ENCODE data around the gene EEF1AKMT3.
A peak's percentile ranks its signal among the peaks of the same experiment; 100 is the strongest.
"Not testable (repeated sequence)": the region's sequence is repeated elsewhere in the genome, so short reads cannot be mapped to it uniquely, and the experiment has no call there.

EEF1AKMT3 gene

GRCh38 chr12:57766464-57767304 is 5.7 kb upstream of the EEF1AKMT3 start, which contains the start of gene CYP27B1:
Gene CYP27B1 (minus strand): TSS chr12:57767078. CDS start chr12:57767041, 37 bp downstream.
- no peak for DNase-seq

GRCh38 chr12:57767305-57767698 is 5.1 kb upstream of the EEF1AKMT3 start:
- no peak for DNase-seq

GRCh38 chr12:57767876-57768275 is 4.5 kb upstream of the EEF1AKMT3 start:
- no peak for DNase-seq

- no peak for DNase-seq
Measured at GRCh38 chr12:57769594-57769993, 2.8 kb upstream of the EEF1AKMT3 start.

GRCh38 chr12:57770734-57771133 is 1.7 kb upstream of the EEF1AKMT3 start:
- DNase-seq, result no peak

GRCh38 chr12:57771236-57771872 is 1.1 kb upstream of the EEF1AKMT3 start:
- DNase-seq, result peak; percentile 80

- DNase-seq, result peak; percentile 88
Measured at GRCh38 chr12:57771873-57772428, 463 bp upstream of the EEF1AKMT3 start, which contains the start of gene METTL1. Gene METTL1 (minus strand): TSS chr12:57772105. CDS start chr12:57772083, 22 bp downstream.

- DNase-seq, result not testable (repeated sequence)
Measured at GRCh38 chr12:57774634-57775033, 2.2 kb downstream of the EEF1AKMT3 start.

GRCh38 chr12:57775044-57775443 is 2.6 kb downstream of the EEF1AKMT3 start:
- no peak for DNase-seq

- no peak for DNase-seq
Measured at GRCh38 chr12:57775563-57776246, 3.3 kb downstream of the EEF1AKMT3 start.

GRCh38 chr12:57776247-57776587 is 3.8 kb downstream of the EEF1AKMT3 start:
- no peak for DNase-seq

GRCh38 chr12:57777367-57777766 is 5.0 kb downstream of the EEF1AKMT3 start:
- no peak for DNase-seq

GRCh38 chr12:57777911-57778310 is 5.5 kb downstream of the EEF1AKMT3 start:
- DNase-seq, result no peak

- DNase-seq, result no peak
Measured at GRCh38 chr12:57779736-57780135, 7.3 kb downstream of the EEF1AKMT3 start.

GRCh38 chr12:57780284-57780897 is 8.0 kb downstream of the EEF1AKMT3 start:
- DNase-seq, result no peak

GRCh38 chr12:57781244-57781643 is 8.8 kb downstream of the EEF1AKMT3 start:
- no peak for DNase-seq

GRCh38 chr12:57781801-57782200 is 9.4 kb downstream of the EEF1AKMT3 start:
- DNase-seq, result no peak

- DNase-seq, result no peak
Measured at GRCh38 chr12:57782243-57782607, 9.8 kb downstream of the EEF1AKMT3 start.

GRCh38 chr12:57782608-57783465 is 10.4 kb downstream of the EEF1AKMT3 start, which contains the start of gene TSFM:
Gene TSFM (plus strand): TSS chr12:57782787. CDS start chr12:57782802, 15 bp downstream.
- peak; percentile 80 for DNase-seq

GRCh38 chr12:57783466-57783801 is 11.0 kb downstream of the EEF1AKMT3 start:
- no peak for DNase-seq

- no peak for DNase-seq
Measured at GRCh38 chr12:57783861-57784260, 11.4 kb downstream of the EEF1AKMT3 start.

GRCh38 chr12:57793920-57794319 is 21.5 kb downstream of the EEF1AKMT3 start:
- no peak for DNase-seq
